Panc1 (cell line): Measurements from ENCODE around the gene LAMC3.

ENCODE experiments used
- POLR2AphosphoS5 ChIP-seq: IDR thresholded peaks from 2 replicates; pipeline ENCODE4 v1.6.1; 2012; ENCODE audit warnings: mild to moderate bottlenecking, low read depth, low read length, moderate library complexity
- SIN3A ChIP-seq: IDR thresholded peaks from 2 replicates; pipeline ENCODE4 v1.6.1; 2012; ENCODE audit warnings: low read depth, mild to moderate bottlenecking, low read length, moderate library complexity, borderline replicate concordance; ENCODE audit not compliant: insufficient read depth
- TF ChIP-seq, protein P1 (sequence below): fragments of 450-650 bp; IDR thresholded peaks from 2 replicates; pipeline ENCODE4 v1.5.1; 2017; ENCODE audit warnings: mild to moderate bottlenecking
- TF ChIP-seq, protein P2 (sequence below), 2 experiments: IDR thresholded peaks; 2 replicates each; pipeline ENCODE4 v1.6.1; 2011 to 2012; ENCODE audit warnings: low read depth in 2 of 2, control low read depth in 1 of 2, low read length in 1 of 2, mild to moderate bottlenecking in 1 of 2, moderate library complexity in 1 of 2; ENCODE audit not compliant: insufficient read depth in 1 of 2

DNA sequence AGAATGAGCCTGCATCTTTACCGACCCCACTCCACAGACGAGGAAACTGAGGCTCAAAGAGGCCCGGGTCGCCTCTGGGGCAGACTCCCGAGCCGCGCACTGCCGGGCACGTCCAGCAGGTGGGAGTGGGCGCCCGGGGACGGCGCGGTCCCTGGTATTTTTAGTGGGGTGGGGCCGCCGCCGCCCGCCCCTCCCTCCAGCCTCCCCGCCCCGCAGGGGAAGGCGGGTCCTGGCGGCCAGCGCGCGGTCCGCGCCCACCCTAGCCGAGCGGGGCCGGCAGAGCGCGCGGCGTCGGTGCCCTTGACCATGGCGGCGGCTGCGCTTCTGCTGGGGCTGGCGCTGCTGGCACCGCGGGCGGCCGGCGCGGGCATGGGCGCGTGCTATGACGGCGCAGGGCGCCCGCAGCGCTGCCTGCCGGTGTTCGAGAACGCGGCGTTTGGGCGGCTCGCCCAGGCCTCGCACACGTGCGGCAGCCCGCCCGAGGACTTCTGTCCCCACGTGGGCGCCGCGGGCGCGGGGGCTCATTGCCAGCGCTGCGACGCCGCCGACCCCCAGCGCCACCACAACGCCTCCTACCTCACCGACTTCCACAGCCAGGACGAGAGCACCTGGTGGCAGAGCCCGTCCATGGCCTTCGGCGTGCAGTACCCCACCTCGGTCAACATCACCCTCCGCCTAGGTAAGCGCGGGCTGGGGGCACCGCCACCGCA lies at the start of gene LAMC3:
- TF ChIP-seq, protein P1, sequence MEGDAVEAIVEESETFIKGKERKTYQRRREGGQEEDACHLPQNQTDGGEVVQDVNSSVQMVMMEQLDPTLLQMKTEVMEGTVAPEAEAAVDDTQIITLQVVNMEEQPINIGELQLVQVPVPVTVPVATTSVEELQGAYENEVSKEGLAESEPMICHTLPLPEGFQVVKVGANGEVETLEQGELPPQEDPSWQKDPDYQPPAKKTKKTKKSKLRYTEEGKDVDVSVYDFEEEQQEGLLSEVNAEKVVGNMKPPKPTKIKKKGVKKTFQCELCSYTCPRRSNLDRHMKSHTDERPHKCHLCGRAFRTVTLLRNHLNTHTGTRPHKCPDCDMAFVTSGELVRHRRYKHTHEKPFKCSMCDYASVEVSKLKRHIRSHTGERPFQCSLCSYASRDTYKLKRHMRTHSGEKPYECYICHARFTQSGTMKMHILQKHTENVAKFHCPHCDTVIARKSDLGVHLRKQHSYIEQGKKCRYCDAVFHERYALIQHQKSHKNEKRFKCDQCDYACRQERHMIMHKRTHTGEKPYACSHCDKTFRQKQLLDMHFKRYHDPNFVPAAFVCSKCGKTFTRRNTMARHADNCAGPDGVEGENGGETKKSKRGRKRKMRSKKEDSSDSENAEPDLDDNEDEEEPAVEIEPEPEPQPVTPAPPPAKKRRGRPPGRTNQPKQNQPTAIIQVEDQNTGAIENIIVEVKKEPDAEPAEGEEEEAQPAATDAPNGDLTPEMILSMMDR = peak; percentile 78
- TF ChIP-seq, protein P2, sequence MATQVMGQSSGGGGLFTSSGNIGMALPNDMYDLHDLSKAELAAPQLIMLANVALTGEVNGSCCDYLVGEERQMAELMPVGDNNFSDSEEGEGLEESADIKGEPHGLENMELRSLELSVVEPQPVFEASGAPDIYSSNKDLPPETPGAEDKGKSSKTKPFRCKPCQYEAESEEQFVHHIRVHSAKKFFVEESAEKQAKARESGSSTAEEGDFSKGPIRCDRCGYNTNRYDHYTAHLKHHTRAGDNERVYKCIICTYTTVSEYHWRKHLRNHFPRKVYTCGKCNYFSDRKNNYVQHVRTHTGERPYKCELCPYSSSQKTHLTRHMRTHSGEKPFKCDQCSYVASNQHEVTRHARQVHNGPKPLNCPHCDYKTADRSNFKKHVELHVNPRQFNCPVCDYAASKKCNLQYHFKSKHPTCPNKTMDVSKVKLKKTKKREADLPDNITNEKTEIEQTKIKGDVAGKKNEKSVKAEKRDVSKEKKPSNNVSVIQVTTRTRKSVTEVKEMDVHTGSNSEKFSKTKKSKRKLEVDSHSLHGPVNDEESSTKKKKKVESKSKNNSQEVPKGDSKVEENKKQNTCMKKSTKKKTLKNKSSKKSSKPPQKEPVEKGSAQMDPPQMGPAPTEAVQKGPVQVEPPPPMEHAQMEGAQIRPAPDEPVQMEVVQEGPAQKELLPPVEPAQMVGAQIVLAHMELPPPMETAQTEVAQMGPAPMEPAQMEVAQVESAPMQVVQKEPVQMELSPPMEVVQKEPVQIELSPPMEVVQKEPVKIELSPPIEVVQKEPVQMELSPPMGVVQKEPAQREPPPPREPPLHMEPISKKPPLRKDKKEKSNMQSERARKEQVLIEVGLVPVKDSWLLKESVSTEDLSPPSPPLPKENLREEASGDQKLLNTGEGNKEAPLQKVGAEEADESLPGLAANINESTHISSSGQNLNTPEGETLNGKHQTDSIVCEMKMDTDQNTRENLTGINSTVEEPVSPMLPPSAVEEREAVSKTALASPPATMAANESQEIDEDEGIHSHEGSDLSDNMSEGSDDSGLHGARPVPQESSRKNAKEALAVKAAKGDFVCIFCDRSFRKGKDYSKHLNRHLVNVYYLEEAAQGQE (IDR thresholded peaks at IDR 0.05; ENCODE audit: insufficient read depth in 1 of 2, low read depth in 2 of 2, low read length in 1 of 2) = no peak
- TF ChIP-seq POLR2AphosphoS5 (no peak), SIN3A (no peak)
